HG02970 (cell line): ENCODE measurements around the gene PIGS.

Experiments
- ATAC-seq: cut with Tn5 transposase; IDR thresholded peaks from one replicate; pipeline ENCODE4 v1.9.1; 2021; ENCODE audit warnings: mild to moderate bottlenecking, moderate library complexity, moderate number of reproducible peaks; ENCODE audit not compliant: unreplicated experiment, low FRiP score

Gene PIGS

GRCh38 chr17:28551421-28552175 lies 19.7 kb downstream of the PIGS start:
- no peak for ATAC-seq

- ATAC-seq: no peak
Observed at GRCh38 chr17:28550858-28551257, 20.5 kb downstream of the PIGS start.

GRCh38 chr17:28549236-28550132 lies 21.8 kb downstream of the PIGS start:
- no peak for ATAC-seq

GRCh38 chr17:28548417-28549130 lies 22.8 kb downstream of the PIGS start:
- ATAC-seq: no peak

- no peak for ATAC-seq
Observed at GRCh38 chr17:28547623-28548416, 23.5 kb downstream of the PIGS start.

- no peak for ATAC-seq
Observed at GRCh38 chr17:28547096-28547622, 24.2 kb downstream of the PIGS start.

GRCh38 chr17:28545787-28546415 lies 25.4 kb downstream of the PIGS start:
- no peak for ATAC-seq

- no peak for ATAC-seq
Observed at GRCh38 chr17:28545141-28545503, 26.2 kb downstream of the PIGS start.

GRCh38 chr17:28544402-28545140 lies 26.8 kb downstream of the PIGS start:
- ATAC-seq: no peak

GRCh38 chr17:28541439-28541838 lies 29.9 kb downstream of the PIGS start:
- no peak for ATAC-seq

GRCh38 chr17:28540231-28540630 lies 31.1 kb downstream of the PIGS start:
- ATAC-seq: no peak

- ATAC-seq: no peak
Observed at GRCh38 chr17:28538296-28538895, 32.9 kb downstream of the PIGS start.

- ATAC-seq: no peak
Observed at GRCh38 chr17:28537219-28537610, 34.1 kb downstream of the PIGS start.

GRCh38 chr17:28536532-28537218 lies 34.6 kb downstream of the PIGS start:
- no peak for ATAC-seq

- ATAC-seq: no peak
Observed at GRCh38 chr17:28534740-28535375, 36.5 kb downstream of the PIGS start.

- no peak for ATAC-seq
Observed at GRCh38 chr17:28533091-28533807, 38.1 kb downstream of the PIGS start.
